PC-9 (cell line): ENCODE measurements around the gene DCAF16. TPM values are rescaled to one million over a fixed set of nuclear protein-coding genes. Genes with fewer than 3 reads are reported as not detected.

Source experiments
- BruUV-seq: library from RNA; stranded (reverse); fragments of 400-500 nt; replicated peaks from 2 replicates; lab custom pipeline; 2021; lab: Mats Ljungman, UMichigan
- CTCF ChIA-PET: fragments of 300-600 bp; sonication (Branson Sonifier 250); formaldehyde crosslinking; loops from one replicate; lab custom pipeline; 2022; ENCODE audit warnings: antibody characterized with exemption; lab: Charles Lee
- POLR2A ChIA-PET: fragments of 300-600 bp; sonication (Branson Sonifier 250); formaldehyde crosslinking; loops from one replicate; lab custom pipeline; 2022; ENCODE audit warnings: antibody characterized with exemption; ENCODE audit not compliant: unreplicated experiment; lab: Charles Lee
- DNase-seq, 2 experiments: peaks; one replicate each; pipeline versions ENCODE4 v3.0.0 to v3.0.0-alpha.2; 2015 to 2022; ENCODE audit warnings: mixed read lengths in 1 of 2
- H2AFZ ChIP-seq: fragments of 200-600 bp; sonication (generic); 2 replicates; pipeline ENCODE4 v1.8.1; 2017; ENCODE audit warnings: antibody characterized with exemption
- H3F3A ChIP-seq: fragments of 200-600 bp; sonication (generic); 2 replicates; pipeline ENCODE4 v1.8.1; 2017; ENCODE audit warnings: antibody characterized with exemption, mild to moderate bottlenecking, low read depth; ENCODE audit not compliant: insufficient read depth
- H3K27ac ChIP-seq: fragments of 200-600 bp; sonication (generic); 2 replicates; pipeline ENCODE4 v1.6.1; 2016; ENCODE audit warnings: mixed run types
- H3K27me3 ChIP-seq: fragments of 200-600 bp; sonication (generic); 2 replicates; pipeline ENCODE4 v1.6.1; 2016; ENCODE audit warnings: low read depth, mixed run types; ENCODE audit not compliant: insufficient read depth
- H3K36me3 ChIP-seq: fragments of 200-600 bp; sonication (generic); 2 replicates; pipeline ENCODE4 v1.6.1; 2016; ENCODE audit warnings: low read depth, mixed run types
- H3K4me1 ChIP-seq: fragments of 200-600 bp; sonication (generic); replicated peaks from 2 replicates; pipeline ENCODE4 v1.6.1; 2016; ENCODE audit warnings: mixed run types; ENCODE audit not compliant: insufficient read depth
- H3K4me2 ChIP-seq: fragments of 200-600 bp; sonication (generic); 2 replicates; pipeline ENCODE4 v1.6.1; 2017; ENCODE audit warnings: mixed run types
- H3K4me3 ChIP-seq: fragments of 200-600 bp; sonication (generic); 2 replicates; pipeline ENCODE4 v1.6.1; 2016; ENCODE audit warnings: mixed run types
- H3K79me2 ChIP-seq: fragments of 200-600 bp; sonication (generic); 2 replicates; pipeline ENCODE4 v1.6.1; 2017; ENCODE audit warnings: low read depth, mixed run types
- H3K9me2 ChIP-seq: fragments of 200-600 bp; sonication (generic); 2 replicates; pipeline ENCODE4 v1.8.1; 2017; ENCODE audit warnings: mild to moderate bottlenecking; ENCODE audit not compliant: insufficient read depth
- H3K9me3 ChIP-seq: fragments of 200-600 bp; sonication (generic); 2 replicates; pipeline ENCODE4 v1.8.1; 2016; ENCODE audit warnings: low read depth; ENCODE audit not compliant: insufficient read depth
- H4K20me1 ChIP-seq: fragments of 200-600 bp; sonication (generic); 2 replicates; pipeline ENCODE4 v1.8.1; 2017; ENCODE audit not compliant: insufficient read depth
- EZH2 ChIP-seq: fragments of 200-600 bp; sonication (generic); IDR thresholded peaks from 2 replicates; pipeline ENCODE4 v1.8.0; 2017; ENCODE audit warnings: antibody characterized with exemption, low read depth
- intact Hi-C: fragments of 100-400 bp; cut with micrococcal nuclease; formaldehyde crosslinking; loops from one replicate; pipeline ENCODE4 v1.10.0; 2022; ENCODE audit not compliant: unreplicated experiment
- total RNA-seq: library from RNA; stranded (reverse); gene quantifications from 2 replicates; pipeline ENCODE4 v1.2.3, GENCODE V29; 2021
- TF ChIP-seq, protein P1 (sequence below): fragments of 200-600 bp; sonication (generic); conservative IDR thresholded peaks from 2 replicates; pipeline ENCODE4 v1.6.1; 2017; ENCODE audit warnings: mixed run types, antibody characterized with exemption, mild to moderate bottlenecking, moderate library complexity

DCAF16 gene
- total RNA-seq, 1 experiment from 2014 or later, result 53.2 TPM

DNA sequence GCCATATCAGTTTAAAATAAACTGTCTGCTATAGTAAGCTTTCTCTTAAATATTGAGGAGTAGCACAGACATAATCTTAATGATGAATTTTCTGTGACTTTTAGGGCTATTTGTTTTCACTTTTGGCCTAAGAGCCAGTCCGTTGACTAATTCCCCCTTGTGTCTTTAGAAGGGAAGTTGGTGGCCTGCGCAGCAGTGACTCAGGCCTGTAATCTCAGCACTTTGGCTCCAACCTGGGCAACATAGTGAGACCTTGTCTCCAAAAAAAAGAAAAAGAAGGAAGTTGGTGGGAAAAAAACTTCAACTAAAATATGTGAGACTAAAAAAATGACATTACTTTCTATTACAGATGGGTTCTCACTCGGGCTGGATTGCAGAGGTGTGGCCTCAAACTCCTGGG is 3.6 kb upstream of the DCAF16 start:
- no peaks in the 10 kb centered on the region for H3K9me3 ChIP-seq
- POLR2A ChIA-PET, result interaction anchor here (0.5 to 0.7 kb wide), 3 partner anchors 11 to 601 kb away, joined by 3 to 7 read pairs (median 4); no protein-coding TSS in a partner anchor
- peaks cover 82% of the 10 kb centered on the region for H3K79me2 ChIP-seq
- TF ChIP-seq, protein P1, sequence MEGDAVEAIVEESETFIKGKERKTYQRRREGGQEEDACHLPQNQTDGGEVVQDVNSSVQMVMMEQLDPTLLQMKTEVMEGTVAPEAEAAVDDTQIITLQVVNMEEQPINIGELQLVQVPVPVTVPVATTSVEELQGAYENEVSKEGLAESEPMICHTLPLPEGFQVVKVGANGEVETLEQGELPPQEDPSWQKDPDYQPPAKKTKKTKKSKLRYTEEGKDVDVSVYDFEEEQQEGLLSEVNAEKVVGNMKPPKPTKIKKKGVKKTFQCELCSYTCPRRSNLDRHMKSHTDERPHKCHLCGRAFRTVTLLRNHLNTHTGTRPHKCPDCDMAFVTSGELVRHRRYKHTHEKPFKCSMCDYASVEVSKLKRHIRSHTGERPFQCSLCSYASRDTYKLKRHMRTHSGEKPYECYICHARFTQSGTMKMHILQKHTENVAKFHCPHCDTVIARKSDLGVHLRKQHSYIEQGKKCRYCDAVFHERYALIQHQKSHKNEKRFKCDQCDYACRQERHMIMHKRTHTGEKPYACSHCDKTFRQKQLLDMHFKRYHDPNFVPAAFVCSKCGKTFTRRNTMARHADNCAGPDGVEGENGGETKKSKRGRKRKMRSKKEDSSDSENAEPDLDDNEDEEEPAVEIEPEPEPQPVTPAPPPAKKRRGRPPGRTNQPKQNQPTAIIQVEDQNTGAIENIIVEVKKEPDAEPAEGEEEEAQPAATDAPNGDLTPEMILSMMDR, result no peak
- no peak for TF ChIP-seq EZH2
- intact Hi-C loops, result loop anchor here (5.0 to 10.0 kb wide), 2 partner anchors 208 to 239 kb away; partner anchors contain the start of genes LAP3 and LCORL
- no peaks in the 10 kb centered on the region for H4K20me1 ChIP-seq
- BruUV-seq, result no TSS peak
- no peaks in the 10 kb centered on the region for H3K27me3 ChIP-seq
- no peak overlapping the region for H3K27ac ChIP-seq
- no peak overlapping the region for H3K4me2 ChIP-seq
- no peak for DNase-seq
- H3K9me2 ChIP-seq, result no peaks in the 10 kb centered on the region
- no peaks in the 10 kb centered on the region for H3K36me3 ChIP-seq
- CTCF ChIA-PET, result no interaction called here
- no peak overlapping the region for H2AFZ ChIP-seq
- peaks cover 15% of the 10 kb centered on the region for H3K4me1 ChIP-seq
- H3F3A ChIP-seq, result no peaks in the 10 kb centered on the region
- no peak overlapping the region for H3K4me3 ChIP-seq

DNA sequence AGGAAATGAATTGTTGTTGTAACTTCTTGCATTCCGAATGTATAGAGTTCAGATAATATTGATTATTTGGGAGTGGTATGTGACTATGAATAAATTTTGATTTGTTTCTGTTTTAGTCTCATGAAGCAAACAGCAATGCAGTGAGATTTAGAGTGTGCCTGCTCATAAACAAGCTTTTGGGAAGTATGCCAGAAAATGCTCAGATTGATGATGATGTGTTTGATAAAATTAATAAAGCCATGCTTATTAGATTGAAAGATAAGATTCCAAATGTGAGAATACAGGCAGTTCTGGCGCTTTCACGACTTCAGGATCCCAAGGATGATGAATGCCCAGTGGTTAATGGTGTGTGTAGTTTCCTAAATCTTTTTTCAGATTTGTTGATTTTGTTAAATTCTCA is 2.2 kb upstream of the DCAF16 start:
- BruUV-seq, result no TSS peak
- H3K27ac ChIP-seq, result no peak overlapping the region
- no peaks in the 10 kb centered on the region for H3K9me3 ChIP-seq
- TF ChIP-seq, protein P1, result no peak
- no peak for TF ChIP-seq EZH2
- CTCF ChIA-PET, result no interaction called here
- H3F3A ChIP-seq, result no peaks in the 10 kb centered on the region
- H2AFZ ChIP-seq, result no peak overlapping the region
- peaks cover 5% of the 10 kb centered on the region; the same call in 1 of the 2 replicates for H3K36me3 ChIP-seq
- no peaks in the 10 kb centered on the region for H3K9me2 ChIP-seq
- DNase-seq, result no peak
- H3K4me3 ChIP-seq, result peak overlapping the region; percentile 89; the same call in 1 of the 2 replicates
- H3K4me1 ChIP-seq, result peaks cover 26% of the 10 kb centered on the region
- POLR2A ChIA-PET, result no interaction called here
- peaks cover 90% of the 10 kb centered on the region for H3K79me2 ChIP-seq
- H4K20me1 ChIP-seq, result peaks cover 6% of the 10 kb centered on the region; the same call in 1 of the 2 replicates
- intact Hi-C loops, result loop anchor here (5.0 to 10.0 kb wide), 2 partner anchors 210 to 238 kb away; partner anchors contain the start of genes LAP3 and LCORL
- peak overlapping the region; percentile 88 for H3K4me2 ChIP-seq
- no peaks in the 10 kb centered on the region for H3K27me3 ChIP-seq

DNA sequence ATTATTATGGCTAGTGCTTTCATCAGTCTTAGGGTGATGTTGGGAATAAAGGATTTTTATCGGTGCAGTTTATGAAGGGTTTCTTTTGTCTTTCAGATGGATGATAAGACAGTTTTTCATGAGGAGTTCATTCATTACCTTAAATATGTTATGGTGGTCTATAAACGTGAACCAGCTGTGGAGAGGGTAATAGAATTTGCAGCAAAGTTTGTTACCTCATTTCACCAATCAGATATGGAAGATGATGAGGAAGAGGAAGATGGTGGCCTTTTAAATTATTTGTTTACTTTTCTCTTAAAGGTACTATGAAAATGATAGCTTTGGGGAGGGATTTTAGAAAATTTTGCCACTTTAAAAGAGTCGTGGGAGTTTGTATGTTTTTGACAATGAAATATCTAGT is 1.6 kb upstream of the DCAF16 start:
- intact Hi-C loops, result loop anchor here (5.0 to 10.0 kb wide), 2 partner anchors 210 to 237 kb away; partner anchors contain the start of genes LAP3 and LCORL
- H3K9me2 ChIP-seq, result no peaks in the 10 kb centered on the region
- H3K4me1 ChIP-seq, result peaks cover 33% of the 10 kb centered on the region
- no peak for DNase-seq
- ChIA-PET POLR2A (no interaction called here), CTCF (no interaction called here)
- no peaks in the 10 kb centered on the region for H3K9me3 ChIP-seq
- peak overlapping the region; percentile 88 for H3K4me2 ChIP-seq
- TF ChIP-seq, protein P1, result no peak
- no peak for TF ChIP-seq EZH2
- H3F3A ChIP-seq, result no peaks in the 10 kb centered on the region
- no TSS peak for BruUV-seq
- H3K4me3 ChIP-seq, result peak overlapping the region; percentile 89
- H3K36me3 ChIP-seq, result peaks cover 12% of the 10 kb centered on the region; the same call in 1 of the 2 replicates
- no peaks in the 10 kb centered on the region for H3K27me3 ChIP-seq
- peaks cover 13% of the 10 kb centered on the region; the same call in 1 of the 2 replicates for H4K20me1 ChIP-seq
- H3K79me2 ChIP-seq, result peaks cover 90% of the 10 kb centered on the region
- peak overlapping the region; percentile 91 for H2AFZ ChIP-seq
- H3K27ac ChIP-seq, result no peak overlapping the region
